HepG2 (cell line): ENCODE data around the gene EP300. TPM values are rescaled to one million over a fixed set of nuclear protein-coding genes. Genes with fewer than 3 reads are reported as not detected.

Experiments used
- CBFB ChIP-seq: sonication (generic); formaldehyde crosslinking; IDR thresholded peaks from 2 replicates; pipeline ENCODE4 v1.4.0; 2020; ENCODE audit warnings: missing genetic modification reagents
- CREB1 ChIP-seq, 2 experiments: fragments of 450-650 bp in 1 of 2; IDR thresholded peaks; 2 replicates each; pipeline ENCODE4 v1.6.1; 2016 to 2017; ENCODE audit warnings: control low read depth in 1 of 2, mild to moderate bottlenecking in 1 of 2, missing compliant biosample characterization in 1 of 2, missing genetic modification characterization in 1 of 2
- HMGXB4 ChIP-seq, 2 experiments: sonication (generic) in 1 of 2; formaldehyde crosslinking in 1 of 2; IDR thresholded peaks; 2 replicates each; pipeline versions ENCODE4 v1.4.0 to v1.6.1; 2018 to 2020; ENCODE audit warnings: missing genetic modification reagents in 2 of 2, borderline replicate concordance in 1 of 2, low read depth in 1 of 2, mild to moderate bottlenecking in 1 of 2, missing biosample characterization in 1 of 2
- MAZ ChIP-seq, 2 experiments: sonication (generic) in 1 of 2; formaldehyde crosslinking in 1 of 2; IDR thresholded peaks; 2 replicates each; pipeline versions ENCODE4 v1.5.0 to v1.6.1; 2012 to 2020; ENCODE audit warnings: low read depth in 2 of 2, mild to moderate bottlenecking in 2 of 2, borderline replicate concordance in 1 of 2, improper control_type of control experiment in 1 of 2, low read length in 1 of 2, missing genetic modification reagents in 1 of 2, moderate library complexity in 1 of 2
- POLR2A ChIP-seq, 2 experiments: IDR thresholded peaks; 2 replicates each; pipeline ENCODE4 v1.6.1; 2011; ENCODE audit warnings: low read depth in 2 of 2, low read length in 2 of 2, mild to moderate bottlenecking in 1 of 2, moderate library complexity in 1 of 2; ENCODE audit not compliant: insufficient read depth in 1 of 2
- REL ChIP-seq: sonication (generic); formaldehyde crosslinking; conservative IDR thresholded peaks from 2 replicates; pipeline ENCODE4 v1.8.0; 2022; ENCODE audit warnings: mild to moderate bottlenecking, missing genetic modification reagents, moderate library complexity
- REST ChIP-seq, 2 experiments: IDR thresholded peaks; 2 replicates each; pipeline ENCODE4 v1.6.1; 2011 to 2012; ENCODE audit warnings: low read length in 2 of 2, borderline replicate concordance in 1 of 2, low read depth in 1 of 2, mild to moderate bottlenecking in 1 of 2, moderate library complexity in 1 of 2
- SALL1 ChIP-seq: sonication (generic); formaldehyde crosslinking; IDR thresholded peaks from 2 replicates; pipeline ENCODE4 v1.8.0; 2022; ENCODE audit warnings: mild to moderate bottlenecking, missing genetic modification reagents
- SAP130 ChIP-seq: IDR thresholded peaks from 2 replicates; pipeline ENCODE4 v1.6.1; 2016; ENCODE audit warnings: low read depth
- TFE3 ChIP-seq: IDR thresholded peaks from 2 replicates; pipeline ENCODE4 v1.6.1; 2016
- ZBTB38 ChIP-seq: sonication (generic); formaldehyde crosslinking; IDR thresholded peaks from 2 replicates; pipeline ENCODE4 v1.5.1; 2020; ENCODE audit warnings: mild to moderate bottlenecking, missing genetic modification reagents
- ZFX ChIP-seq: sonication (generic); formaldehyde crosslinking; IDR thresholded peaks from 2 replicates; pipeline ENCODE4 v1.4.0; 2020; ENCODE audit warnings: mild to moderate bottlenecking, low read depth, missing genetic modification reagents, moderate library complexity
- ZNF136 ChIP-seq: sonication (generic); formaldehyde crosslinking; IDR thresholded peaks from 2 replicates; pipeline ENCODE4 v1.8.1; 2022; ENCODE audit warnings: low read depth, mild to moderate bottlenecking, moderate library complexity, missing genetic modification reagents
- ZNF275 ChIP-seq: sonication (generic); formaldehyde crosslinking; IDR thresholded peaks from 2 replicates; pipeline ENCODE4 v1.8.0; 2022; ENCODE audit warnings: missing genetic modification reagents, mild to moderate bottlenecking, inconsistent platforms, borderline replicate concordance
- ZNF331 ChIP-seq: sonication (generic); formaldehyde crosslinking; IDR thresholded peaks from 2 replicates; pipeline ENCODE4 v1.4.0; 2020; ENCODE audit warnings: missing genetic modification reagents
- ZNF589 ChIP-seq: sonication (generic); formaldehyde crosslinking; conservative IDR thresholded peaks from 2 replicates; pipeline ENCODE4 v1.8.0; 2022; ENCODE audit warnings: mild to moderate bottlenecking, moderate library complexity, missing genetic modification reagents
- ZNF740 ChIP-seq: sonication (generic); formaldehyde crosslinking; IDR thresholded peaks from 2 replicates; pipeline ENCODE4 v1.4.0; 2020; ENCODE audit warnings: missing genetic modification reagents
- polyA plus RNA-seq, 8 experiments: library from polyadenylated mRNA; depleted of rRNA in 3 of 8; stranded (reverse) in 7 of 8; unstranded in 1 of 8; fragments of >200 nt; fragmentation: Illumina TruSeq in 4 of 8; extraction: Trizol in 4 of 8; gene quantifications; 2 replicates each; pipeline versions ENCODE4 v1.2.1 to v1.2.3, GENCODE V29; 2011 to 2016; ENCODE audit warnings: low read depth in 4 of 8, missing spikeins in 1 of 8, mixed read lengths in 1 of 8; ENCODE audit not compliant: insufficient read depth in 1 of 8
- total RNA-seq, 5 experiments: library from RNA; depleted of rRNA; stranded (reverse); fragments of >200 nt; fragmentation: Illumina TruSeq; extraction: Trizol; gene quantifications; 2 replicates each; pipeline ENCODE4 v1.2.3, GENCODE V29; 2016; ENCODE audit warnings: low read depth in 1 of 5

The EP300 gene
- total and polyA plus RNA-seq, 2 of the 13 experiments (the other 11 are each of a cell fraction or from before 2014, with no cell fraction given), result 13.6 to 14.9 TPM

- TF ChIP-seq ZNF275 (0 out of 2 replicates have a peak, but pooled peaks have one; percentile 25), ZNF589 (CRISPR knock-in tag) (peak; percentile 59; the same call in 1 of the 2 replicates), MAZ (IDR thresholded peaks at IDR 0.05; ENCODE audit: borderline replicate concordance, low read depth, low read length) (0 out of 2 replicates have a peak, but pooled peaks have one; percentile 47), MAZ (CRISPR knock-in tag; IDR thresholded peaks at IDR 0.05; ENCODE audit: low read depth) (peak; percentile 71), HMGXB4 (CRISPR knock-in tag; IDR thresholded peaks at IDR 0.05; ENCODE audit: borderline replicate concordance in 1 of 2, low read depth in 1 of 2) (0 out of 4 replicates have a peak, but pooled peaks of 1 of the 2 experiments have one; percentile 15), POLR2A (IDR thresholded peaks at IDR 0.05; ENCODE audit: insufficient read depth in 1 of 2, low read depth in 2 of 2, low read length in 2 of 2) (peak in 1 of 2 experiments; percentile 62; a peak in 2 of 4 replicates), ZBTB38 (peak; percentile 53), CREB1 (IDR thresholded peaks at IDR 0.05) (no peak), CREB1 (CRISPR knock-in tag; IDR thresholded peaks at IDR 0.05) (no peak), REL (CRISPR knock-in tag) (peak; percentile 77), SAP130 (CRISPR knock-in tag) (peak; percentile 77), REST (IDR thresholded peaks at IDR 0.05; ENCODE audit: borderline replicate concordance in 1 of 2, low read depth in 1 of 2, low read length in 2 of 2) (no peak; a peak in 1 of 4 replicates), SALL1 (CRISPR knock-in tag) (peak; percentile 80), ZNF136 (no peak), ZNF740 (CRISPR knock-in tag) (no peak), CBFB (CRISPR knock-in tag) (peak; percentile 44; the same call in 1 of the 2 replicates), ZFX (CRISPR knock-in tag) (peak; percentile 30; the same call in 1 of the 2 replicates), ZNF331 (CRISPR knock-in tag) (peak; percentile 51; the same call in 1 of the 2 replicates), TFE3 (peak; percentile 49; the same call in 1 of the 2 replicates)
Measured at GRCh38 chr22:41197038-41197972, 104.9 kb downstream of the EP300 start (continued).
